Measurements from ENCODE around the gene TBC1D5.

Gene TBC1D5

DNA sequence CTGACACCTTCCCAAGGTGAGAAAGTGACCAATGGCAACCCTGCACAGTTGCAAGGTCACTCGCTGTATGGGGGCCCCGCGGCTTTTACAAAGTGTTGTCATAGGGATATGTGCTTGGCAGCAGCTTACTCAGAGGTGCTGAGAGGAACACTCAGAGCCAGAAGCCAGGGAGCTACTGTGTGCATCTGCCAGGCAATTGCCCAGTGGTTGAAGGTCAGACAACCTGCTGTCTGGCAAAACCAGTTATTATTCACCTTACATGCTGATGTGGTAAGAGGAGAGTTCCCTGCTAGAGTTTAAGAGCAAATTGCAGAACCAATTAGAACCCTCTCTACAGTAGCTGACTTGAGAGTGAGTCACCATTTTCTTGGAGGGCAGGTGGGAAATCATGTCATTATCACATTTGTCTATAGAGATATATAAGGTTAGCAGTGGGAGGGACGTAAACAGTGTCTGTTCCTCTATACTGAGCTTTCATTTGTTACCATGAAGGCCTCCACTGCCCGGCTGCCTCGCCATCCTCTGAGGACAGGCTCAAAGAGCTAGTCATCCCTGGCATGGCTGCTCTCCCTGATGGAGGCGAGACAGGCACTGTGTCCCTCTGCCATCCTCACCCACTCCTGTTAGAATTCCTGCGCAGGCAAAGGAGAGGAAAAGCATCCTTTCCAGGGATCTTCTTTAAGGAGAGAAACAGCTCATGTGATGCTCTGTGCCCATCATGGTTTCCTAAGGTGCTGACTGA lies 583.3 kb downstream of the TBC1D5 start:
- no peak for DNase-seq (ENCODE audit: low read depth)

DNA sequence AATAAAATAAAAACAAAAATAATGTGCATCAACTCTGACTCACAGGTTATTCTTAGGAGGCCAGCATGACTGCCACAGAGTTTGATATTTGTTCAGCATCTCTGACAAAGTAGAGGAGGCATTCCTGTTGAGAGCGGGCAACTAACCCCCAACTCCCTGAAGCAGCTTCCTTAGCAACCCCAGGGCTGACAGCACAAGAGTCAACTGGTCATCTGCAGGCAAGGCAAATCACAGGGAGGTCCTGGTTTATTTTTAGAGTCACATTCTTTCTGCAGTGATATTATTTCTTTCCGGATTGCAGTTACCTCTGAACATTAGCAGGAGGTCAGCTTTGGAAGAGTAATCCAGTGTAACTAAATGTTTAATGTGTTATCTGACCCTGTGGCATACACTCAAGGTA lies 584.7 kb downstream of the TBC1D5 start:
- no peak for DNase-seq (ENCODE audit: low read depth)

DNA sequence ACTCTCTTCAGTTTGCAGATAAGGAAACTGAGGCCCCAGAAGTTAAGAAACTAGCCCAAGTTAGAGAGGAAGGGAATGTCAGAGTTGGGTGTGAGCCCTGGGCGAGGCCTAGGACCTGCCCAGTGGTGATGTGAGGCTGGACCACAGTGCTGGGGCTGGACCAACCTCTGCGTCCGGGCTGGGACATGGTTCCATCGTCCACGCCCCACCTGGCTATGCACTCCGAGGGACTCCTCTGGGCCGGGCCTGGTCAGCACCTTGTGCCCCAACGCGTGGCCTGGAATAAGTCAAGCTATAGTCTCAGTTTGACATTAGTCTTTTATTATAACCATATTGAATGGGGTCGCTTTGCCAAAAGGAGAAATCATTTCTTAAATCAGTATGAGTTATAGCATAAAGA lies 585.6 kb downstream of the TBC1D5 start:
- no peak for DNase-seq (ENCODE audit: low read depth)

DNA sequence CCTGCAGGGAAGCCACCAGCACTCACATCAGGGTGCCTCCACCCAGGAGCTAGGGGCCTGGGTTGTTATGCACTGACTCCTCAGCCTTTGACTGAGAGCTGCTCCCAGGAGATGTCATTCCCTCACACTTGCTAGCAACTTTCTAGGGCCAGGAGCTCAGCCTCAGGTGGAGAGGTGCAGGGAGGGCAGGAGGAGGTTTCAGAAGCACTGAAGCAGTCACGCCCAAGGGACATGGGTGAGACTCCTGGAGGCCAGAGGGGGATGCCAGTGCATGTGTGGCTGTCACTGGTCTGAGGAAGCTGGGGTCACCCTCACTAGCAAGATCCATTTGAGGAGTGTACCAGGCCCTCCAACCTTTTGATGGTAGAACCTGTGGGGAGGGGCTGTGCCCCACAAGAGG lies 586.5 kb downstream of the TBC1D5 start:
- no peak for DNase-seq (ENCODE audit: low read depth)

DNA sequence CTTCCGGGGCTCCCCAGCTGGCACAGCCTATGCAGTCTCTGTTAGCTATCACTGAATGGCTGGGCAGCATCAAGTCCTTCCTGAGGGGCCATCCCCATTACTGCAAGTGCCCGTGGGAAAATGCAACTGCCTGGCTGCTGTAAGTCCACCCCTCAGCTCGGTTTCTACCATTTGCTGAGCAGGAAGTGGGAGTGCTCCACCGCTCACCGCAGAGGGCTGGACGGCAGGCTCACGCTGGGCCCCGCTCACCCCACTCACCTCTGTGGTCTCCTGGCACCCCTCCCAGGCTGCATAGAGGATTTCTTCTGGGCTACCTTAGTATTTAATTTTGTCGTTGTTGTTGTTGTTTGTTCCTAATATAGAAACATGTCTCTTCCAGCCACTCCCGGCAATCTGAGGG lies 587.5 kb downstream of the TBC1D5 start:
- no peak for DNase-seq (ENCODE audit: low read depth)

DNA sequence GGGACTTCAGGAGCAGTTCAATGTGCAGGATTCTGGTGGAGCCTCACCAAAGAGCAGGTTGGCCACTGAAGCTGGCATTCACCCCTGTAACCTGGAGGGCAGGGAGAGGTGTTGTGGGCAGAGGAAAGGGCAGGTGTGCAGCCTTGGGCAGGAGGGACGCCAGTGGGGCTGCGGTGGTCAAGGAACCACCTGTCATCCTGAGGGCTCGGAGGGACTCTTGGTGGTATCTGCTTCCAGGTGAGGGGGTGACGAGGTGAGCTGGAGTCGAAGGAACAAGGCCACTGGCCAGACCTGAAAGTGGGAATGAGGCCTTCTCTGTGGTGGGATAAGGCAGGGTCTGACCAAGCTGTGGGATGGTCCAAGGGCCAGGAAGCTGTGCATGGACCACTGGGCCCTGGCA lies 588.2 kb downstream of the TBC1D5 start:
- DNase-seq (ENCODE audit: low read depth), result no peak

DNA sequence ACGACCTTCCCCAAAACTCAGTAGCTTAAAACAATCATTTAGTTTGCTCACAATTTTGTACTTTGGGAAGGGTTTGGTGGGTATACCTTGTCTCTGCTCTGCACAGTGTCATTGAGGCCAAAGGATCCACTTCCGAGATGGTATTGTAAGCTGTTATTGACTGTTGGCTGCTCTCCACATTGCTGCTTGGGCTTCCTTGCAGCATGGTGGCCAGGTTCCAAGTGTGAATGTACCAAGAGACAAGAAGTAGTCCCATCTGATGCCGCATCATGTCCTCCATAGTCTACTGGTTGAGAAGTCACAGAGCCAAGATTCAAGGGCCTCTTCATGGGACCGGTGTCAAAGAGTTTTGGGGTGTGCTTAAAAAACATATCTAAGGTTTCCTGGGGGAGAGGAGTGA lies 589.2 kb downstream of the TBC1D5 start:
- no peak for DNase-seq (ENCODE audit: low read depth)

DNA sequence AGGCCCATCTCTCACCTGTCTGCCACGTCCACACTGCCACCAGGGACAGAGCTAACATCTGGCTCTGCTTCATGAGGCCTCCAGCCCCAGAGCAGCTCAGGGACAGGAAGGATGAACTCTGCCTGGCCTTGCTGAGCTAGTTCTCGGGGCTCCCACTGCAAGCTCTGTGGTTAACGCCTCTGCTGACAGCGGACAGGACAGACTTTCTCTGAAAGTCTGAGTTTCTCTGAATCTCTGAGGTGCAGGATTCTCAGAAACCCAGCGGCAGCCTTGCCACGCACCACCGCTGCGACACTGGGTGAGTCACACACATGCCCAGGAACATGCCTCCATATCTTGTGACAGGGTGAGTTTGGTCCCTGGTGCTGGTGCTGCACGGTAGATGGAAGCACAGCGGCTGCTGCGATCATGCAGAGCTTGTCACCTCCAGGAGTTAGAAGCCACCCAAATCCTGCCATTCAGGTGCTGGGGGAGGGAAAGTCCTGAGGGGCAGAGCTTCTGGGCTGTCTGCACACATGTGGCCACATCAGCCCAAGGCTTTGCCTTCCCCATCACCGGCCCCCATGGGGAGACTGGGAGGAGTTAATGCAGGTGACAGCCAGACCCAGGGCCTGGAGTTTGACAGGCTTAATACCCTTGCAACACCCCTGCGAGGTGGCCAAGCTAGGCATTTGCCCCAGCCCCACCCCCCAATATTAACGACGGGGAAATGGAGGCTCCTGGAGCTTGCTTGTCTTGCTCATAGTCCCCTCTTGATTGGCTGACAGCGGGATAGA lies 590.6 kb downstream of the TBC1D5 start:
- DNase-seq (ENCODE audit: low read depth), result peak; percentile 52

DNA sequence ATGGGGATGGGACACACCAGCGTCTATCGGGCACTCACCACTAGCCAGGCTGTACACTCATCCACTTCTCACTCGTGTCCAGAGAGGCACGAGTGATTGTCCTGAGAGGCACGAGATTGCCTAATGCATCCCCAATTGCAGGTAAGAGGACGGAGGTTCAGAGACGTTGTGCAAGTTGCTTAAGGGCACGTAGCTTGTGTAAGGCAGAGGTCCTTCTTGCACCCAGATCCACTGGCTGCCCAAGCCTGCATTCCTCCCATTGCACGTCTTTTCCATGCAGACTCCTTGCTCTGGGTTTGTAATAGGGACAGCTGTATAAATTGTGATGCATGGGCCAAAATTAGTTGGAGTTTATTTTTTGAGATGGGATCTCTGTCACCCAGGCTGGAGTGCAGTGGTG lies 593.4 kb downstream of the TBC1D5 start:
- DNase-seq (ENCODE audit: low read depth), result no peak

DNA sequence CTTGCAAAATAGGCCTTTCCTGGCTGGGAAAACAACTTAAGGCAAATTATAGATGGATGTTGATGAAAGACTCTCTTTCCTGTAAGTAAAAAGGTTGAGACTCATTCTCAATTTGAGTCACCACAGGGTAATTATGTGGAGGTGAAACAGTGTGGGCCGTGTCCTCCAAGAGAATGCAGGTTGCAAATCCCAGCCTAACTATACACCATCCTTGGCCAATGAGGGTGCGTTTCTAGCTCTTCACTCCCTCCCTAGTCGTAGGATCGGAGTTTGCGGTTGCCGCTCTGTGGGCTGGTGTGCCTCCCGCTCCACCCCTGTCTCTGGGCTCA lies 597.8 kb downstream of the TBC1D5 start:
- no peak for DNase-seq (ENCODE audit: low read depth)

DNA sequence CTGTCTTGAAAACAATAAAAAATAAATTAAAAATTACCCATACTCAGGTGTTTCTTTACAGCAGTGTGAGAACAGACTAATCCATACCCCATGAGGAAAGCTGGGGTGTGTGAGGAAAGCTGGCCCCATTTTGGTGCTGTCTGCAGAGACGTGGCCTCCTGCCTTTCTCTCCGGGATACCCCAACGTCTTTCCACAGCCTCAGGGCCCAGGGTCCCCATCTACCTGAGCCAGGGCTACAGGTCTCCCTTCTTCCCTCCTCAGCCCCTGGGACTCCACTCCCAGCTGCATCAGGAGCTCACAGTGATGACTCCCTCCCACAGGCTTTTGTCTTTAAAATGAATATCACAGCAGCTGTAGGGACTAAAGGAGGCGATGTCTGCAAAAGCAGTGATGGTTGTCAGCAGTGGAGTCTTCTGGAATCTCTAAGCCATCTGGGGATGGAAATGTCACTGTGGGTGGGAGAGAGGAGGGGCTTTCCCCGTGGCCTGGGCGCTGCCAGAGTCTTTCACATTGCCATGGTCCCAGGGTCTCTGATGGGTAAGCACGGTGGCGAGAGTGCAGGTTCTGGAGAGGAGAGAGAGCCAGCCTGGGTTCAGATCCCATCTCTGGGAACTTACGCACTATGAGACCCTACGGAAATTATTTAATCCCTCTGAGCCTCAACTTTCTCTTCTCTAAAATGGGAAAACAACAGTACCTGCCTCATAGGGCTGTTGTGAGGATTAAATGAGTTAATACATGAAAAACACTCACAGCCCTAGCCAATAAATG lies 598.4 kb downstream of the TBC1D5 start:
- no peak for DNase-seq (ENCODE audit: low read depth)

DNA sequence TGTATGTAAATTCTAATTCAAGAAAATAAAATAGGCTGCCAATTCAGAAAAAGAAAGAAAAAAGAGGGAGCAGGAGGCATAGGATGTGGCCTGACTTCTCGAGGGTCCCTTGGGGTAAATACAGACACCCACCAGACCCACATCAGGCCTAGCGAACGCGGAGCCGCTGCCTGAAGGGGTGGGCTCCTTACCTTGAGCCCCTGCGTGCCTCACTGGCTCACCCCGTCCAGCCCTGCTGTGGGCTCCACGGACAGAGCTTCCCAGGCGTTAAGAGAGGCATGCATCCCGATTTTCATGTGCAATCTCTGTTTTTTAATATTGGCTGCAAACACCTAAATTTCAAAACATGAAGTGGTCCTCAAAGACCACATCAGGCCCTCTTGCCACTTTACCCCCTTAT lies 599.9 kb downstream of the TBC1D5 start:
- DNase-seq (ENCODE audit: low read depth), result no peak

DNA sequence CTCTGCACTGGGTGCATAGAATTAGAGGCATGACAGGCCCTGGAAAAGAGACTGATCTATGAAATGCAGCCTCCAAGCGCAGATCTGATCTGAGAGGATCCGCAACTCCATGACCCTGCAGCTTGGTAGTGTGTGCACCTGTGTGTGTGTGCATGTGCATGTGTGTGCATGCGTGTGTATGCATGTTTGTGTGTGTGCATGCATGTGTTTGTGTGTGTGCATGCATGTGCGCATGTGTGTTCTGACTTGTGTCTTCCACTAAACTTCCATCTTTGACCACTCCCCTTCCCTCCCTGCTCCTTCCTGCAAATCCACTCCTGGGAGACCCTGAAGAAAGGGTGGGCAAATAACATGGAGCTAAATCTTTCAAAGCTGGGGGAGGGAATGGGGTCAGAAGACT lies 600.7 kb downstream of the TBC1D5 start:
- DNase-seq (ENCODE audit: low read depth), result no peak

DNA sequence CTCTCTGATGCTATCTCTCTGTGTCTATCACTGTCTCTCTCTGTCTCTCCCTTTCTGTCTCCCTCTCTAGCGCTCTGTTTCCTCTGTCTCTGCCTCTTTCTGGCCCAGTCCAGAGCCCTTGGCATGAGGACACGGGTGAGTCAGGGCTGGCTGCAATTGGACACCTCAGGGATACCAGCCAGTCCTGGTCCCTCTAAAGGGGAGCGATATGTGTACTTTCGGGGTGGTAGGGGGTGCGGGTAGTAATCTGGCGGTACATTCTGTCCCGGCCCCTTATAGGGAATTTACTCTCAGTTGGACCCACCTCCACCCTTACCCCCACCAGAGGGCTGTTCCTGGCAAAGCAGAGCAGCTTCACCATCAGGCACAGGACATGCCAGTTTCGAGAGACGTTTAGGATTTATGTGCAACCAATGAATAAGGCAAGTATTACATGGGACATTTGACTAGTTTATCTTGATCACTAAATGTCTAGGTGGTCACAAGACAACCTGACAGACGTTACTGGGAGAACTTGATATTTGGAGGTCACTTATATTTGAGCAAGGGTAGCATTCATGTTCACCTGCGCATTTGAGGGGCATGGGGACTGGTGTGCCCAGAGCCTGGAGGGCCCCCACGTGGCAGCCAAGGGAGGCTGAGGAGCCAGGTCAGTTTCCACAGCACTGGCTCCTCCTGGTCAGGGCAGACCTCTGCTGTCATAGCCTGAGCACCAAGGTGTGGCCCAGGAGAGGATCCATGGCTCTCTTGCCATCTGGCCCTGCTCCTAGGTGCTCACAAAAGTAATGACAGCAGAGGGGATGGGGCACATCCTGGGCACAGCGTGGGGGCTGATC lies 601.5 kb downstream of the TBC1D5 start:
- no peak for DNase-seq (ENCODE audit: low read depth)

DNA sequence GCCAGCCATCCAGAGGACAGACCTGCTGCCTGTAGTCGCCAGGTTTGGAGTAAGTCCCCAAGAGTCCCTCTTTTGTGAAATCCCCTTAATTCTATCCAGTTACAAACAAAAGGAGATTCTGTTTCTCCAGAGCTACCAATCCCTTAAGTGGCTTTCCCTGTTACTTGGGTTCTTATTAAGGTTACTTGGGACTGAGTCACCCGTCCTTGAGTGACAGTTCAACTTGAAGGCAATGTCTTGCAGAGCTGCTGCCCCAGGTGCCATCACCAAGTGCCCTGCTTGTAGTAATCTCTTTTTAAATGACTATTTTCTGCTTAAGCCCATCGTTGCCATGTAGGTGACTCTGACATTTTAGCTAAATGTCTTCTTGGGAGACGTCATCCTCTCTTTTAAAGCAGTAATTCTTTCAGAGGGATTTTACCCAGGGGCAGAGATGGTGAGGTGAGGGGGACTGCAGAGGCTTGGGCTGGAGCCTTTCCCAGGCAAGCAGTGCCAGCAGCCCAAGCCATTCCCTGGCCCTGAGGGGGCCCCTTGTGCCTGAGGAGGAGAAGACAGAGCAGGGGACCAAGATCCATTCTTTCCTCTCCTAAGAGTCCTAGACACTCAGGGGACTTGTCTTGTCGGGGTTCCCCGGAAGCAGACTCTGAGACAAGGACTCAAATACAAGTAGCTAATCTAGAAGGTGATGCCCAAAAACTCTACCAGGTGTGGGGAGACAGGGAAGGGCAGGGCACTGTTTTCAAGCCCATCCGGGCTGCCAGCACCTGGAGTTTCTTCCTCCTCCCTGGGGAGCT lies 604.0 kb downstream of the TBC1D5 start:
- no peak for DNase-seq (ENCODE audit: low read depth)

DNA sequence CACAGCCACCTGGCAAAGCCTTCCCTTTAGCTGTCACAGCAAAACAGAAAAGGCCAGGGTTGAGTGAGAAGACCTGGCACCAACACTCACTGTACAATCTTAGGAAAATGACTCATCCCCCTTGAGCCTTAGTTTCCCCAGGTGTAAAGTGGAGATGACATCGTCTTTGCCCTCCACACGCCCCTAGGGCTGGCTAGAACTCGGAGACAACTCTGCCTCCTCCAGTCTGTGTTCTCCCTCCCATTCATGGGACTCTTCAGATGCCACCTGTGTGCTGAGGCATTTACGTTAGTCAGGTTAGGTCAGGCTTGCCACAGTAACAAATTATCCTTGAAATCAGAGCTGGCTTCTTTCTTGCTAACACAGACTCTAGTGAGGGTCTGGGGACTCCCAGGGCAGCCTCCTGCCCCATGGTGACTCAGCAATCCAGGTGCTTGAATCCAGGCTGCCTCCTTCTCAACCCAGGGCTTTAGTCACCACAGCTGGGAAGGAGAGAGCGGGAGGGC lies 605.1 kb downstream of the TBC1D5 start:
- DNase-seq (ENCODE audit: low read depth), result no peak

DNA sequence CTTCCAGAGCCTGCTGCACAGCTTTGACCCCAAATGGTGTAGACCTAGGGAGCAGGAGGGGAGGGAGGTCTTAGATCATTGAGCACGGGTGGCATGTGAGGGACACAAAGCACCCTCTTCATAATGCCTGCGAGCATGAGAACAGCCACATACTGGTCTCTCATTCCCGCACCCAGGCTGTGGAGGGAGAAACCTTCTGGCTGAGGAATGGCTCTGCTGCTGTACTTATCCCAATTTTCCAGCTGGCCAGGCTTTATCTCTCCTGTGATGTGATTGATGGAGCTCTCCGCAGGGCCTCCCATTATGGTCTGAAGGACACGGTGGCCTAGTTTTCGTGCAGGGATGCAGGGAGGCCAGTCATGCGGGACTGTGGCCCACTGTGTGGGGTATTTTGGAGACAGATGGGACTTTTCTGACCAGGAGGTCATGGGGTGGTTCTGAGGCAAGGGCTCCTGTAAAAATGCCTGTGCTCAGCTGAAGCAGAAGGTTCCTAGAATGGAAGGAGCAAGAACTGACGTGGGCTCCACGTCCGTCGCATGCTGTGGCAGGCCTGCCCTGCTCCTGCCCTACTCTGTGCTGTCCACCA lies 606.2 kb downstream of the TBC1D5 start:
- no peak for DNase-seq (ENCODE audit: low read depth)

DNA sequence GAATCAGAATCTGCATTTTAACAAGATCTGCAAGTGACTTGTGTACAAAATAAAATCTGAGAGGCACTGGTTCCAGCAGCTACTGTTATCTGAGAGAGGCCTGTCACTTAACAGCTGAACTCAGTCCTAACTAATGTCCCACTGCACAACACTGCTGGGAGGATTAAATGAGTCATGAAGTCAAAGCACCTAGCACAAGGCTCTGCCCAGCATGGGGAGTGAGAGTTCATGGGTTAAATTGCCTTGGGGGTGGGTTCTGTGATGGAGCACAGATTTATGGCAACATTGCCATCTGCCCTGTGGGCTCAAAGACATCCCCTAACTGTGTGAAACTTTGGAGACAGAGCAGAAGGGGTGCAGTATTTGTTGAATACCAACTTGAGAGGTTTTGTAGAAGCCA lies 606.7 kb downstream of the TBC1D5 start:
- no peak for DNase-seq (ENCODE audit: low read depth)

DNA sequence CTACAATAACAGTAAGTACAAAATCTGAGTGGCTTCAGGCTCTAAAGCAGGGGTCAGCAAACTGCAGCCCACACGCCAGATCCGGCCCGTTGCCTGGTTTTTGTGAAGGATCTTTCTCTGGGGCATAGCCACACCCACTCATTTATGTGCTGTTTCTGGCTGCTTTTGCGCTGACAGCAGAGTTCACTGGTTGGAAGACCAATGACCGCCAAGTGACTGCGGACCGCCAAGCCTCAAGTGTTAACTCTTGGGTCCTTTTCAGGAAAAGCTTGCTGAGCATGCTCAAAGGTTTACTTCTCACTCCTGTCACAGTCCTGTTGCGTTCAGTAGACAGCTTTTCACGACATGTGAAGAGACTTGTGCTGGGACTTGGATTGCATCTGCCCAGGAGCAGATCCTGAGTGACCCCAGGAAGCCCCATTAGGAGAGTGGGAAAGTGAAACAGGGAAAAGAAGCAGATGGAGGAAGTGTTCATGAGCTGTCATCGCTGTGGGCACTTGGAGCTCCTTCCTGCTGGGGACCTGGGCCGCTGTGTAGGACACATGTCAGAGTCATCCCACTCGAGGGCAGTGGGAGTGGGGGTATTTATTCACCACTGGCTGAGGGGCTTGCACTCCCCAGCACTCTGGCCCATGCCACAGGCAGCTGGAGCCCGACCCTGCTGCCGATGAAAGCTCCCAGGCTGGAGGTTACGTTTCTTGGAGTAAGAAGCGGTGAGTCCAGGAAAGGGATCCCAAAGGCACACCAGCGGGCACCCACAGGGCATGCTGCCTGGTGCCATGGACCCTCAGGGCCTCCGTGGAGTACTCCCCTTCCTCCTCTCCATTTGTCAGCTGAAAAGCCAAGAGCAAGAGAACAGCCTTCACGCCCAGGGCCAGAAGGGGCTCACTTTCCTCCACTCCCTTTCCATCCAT lies 608.5 kb downstream of the TBC1D5 start:
- DNase-seq (ENCODE audit: low read depth), result no peak
